ENCODE results near the gene TRIP12. TPM values are rescaled to one million over a fixed set of nuclear protein-coding genes. Genes with fewer than 3 reads are reported as not detected.
A peak's percentile ranks its signal among the peaks of the same experiment; 100 is the strongest.

The TRIP12 gene
- total and polyA plus RNA-seq, 2 of the 13 experiments (the other 11 are each of a cell fraction or from before 2014, with no cell fraction given) = 72.1 to 153 TPM

GRCh38 chr2:229922449-229923386, 909 bp upstream of the TRIP12 start, which contains the start of gene FBXO36 (continued):
- TF ChIP-seq RERE (CRISPR knock-in tag; IDR thresholded peaks at IDR 0.05; ENCODE audit: low read depth) (no peak), PHF21A (CRISPR knock-in tag; IDR thresholded peaks at IDR 0.05) (no peak; the same call in 1 of the 2 replicates), ZNF17 (CRISPR knock-in tag; IDR thresholded peaks at IDR 0.05) (no peak), PITX1 (CRISPR knock-in tag; IDR thresholded peaks at IDR 0.05) (peak; percentile 48; the same call in 1 of the 2 replicates), ZNF230 (CRISPR knock-in tag; IDR thresholded peaks at IDR 0.05) (peak; percentile 56), NFE2L2 (IDR thresholded peaks at IDR 0.05; ENCODE audit: low read length) (no peak), ZNF350 (CRISPR knock-in tag; IDR thresholded peaks at IDR 0.05; ENCODE audit: borderline replicate concordance, low read depth) (peak; percentile 89; the same call in 1 of the 2 replicates), RCOR2 (CRISPR knock-in tag; IDR thresholded peaks at IDR 0.05) (0 out of 2 replicates have a peak, but pooled peaks have one; percentile 8), ZNF598 (CRISPR knock-in tag; IDR thresholded peaks at IDR 0.05; ENCODE audit: borderline replicate concordance) (peak; percentile 44; the same call in 1 of the 2 replicates), ZBTB8A (CRISPR knock-in tag; IDR thresholded peaks at IDR 0.05; ENCODE audit: borderline replicate concordance, low read depth) (no peak; the same call in 1 of the 2 replicates), CCAR2 (optimal IDR thresholded peaks at IDR 0.05; ENCODE audit: low read depth, low read length) (no peak), ZFX (CRISPR knock-in tag; IDR thresholded peaks at IDR 0.05; ENCODE audit: low read depth) (peak; percentile 94)
- TF ChIP-seq, protein P1, sequence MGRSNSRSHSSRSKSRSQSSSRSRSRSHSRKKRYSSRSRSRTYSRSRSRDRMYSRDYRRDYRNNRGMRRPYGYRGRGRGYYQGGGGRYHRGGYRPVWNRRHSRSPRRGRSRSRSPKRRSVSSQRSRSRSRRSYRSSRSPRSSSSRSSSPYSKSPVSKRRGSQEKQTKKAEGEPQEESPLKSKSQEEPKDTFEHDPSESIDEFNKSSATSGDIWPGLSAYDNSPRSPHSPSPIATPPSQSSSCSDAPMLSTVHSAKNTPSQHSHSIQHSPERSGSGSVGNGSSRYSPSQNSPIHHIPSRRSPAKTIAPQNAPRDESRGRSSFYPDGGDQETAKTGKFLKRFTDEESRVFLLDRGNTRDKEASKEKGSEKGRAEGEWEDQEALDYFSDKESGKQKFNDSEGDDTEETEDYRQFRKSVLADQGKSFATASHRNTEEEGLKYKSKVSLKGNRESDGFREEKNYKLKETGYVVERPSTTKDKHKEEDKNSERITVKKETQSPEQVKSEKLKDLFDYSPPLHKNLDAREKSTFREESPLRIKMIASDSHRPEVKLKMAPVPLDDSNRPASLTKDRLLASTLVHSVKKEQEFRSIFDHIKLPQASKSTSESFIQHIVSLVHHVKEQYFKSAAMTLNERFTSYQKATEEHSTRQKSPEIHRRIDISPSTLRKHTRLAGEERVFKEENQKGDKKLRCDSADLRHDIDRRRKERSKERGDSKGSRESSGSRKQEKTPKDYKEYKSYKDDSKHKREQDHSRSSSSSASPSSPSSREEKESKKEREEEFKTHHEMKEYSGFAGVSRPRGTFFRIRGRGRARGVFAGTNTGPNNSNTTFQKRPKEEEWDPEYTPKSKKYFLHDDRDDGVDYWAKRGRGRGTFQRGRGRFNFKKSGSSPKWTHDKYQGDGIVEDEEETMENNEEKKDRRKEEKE (IDR thresholded peaks at IDR 0.05) = no peak
- TF ChIP-seq, protein P2, sequence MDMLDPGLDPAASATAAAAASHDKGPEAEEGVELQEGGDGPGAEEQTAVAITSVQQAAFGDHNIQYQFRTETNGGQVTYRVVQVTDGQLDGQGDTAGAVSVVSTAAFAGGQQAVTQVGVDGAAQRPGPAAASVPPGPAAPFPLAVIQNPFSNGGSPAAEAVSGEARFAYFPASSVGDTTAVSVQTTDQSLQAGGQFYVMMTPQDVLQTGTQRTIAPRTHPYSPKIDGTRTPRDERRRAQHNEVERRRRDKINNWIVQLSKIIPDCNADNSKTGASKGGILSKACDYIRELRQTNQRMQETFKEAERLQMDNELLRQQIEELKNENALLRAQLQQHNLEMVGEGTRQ (IDR thresholded peaks at IDR 0.05; ENCODE audit: low read depth, low read length) = no peak
- TF ChIP-seq, protein P2 (CRISPR knock-in tag; IDR thresholded peaks at IDR 0.05; ENCODE audit: borderline replicate concordance) = no peak
- TF ChIP-seq, protein P3, sequence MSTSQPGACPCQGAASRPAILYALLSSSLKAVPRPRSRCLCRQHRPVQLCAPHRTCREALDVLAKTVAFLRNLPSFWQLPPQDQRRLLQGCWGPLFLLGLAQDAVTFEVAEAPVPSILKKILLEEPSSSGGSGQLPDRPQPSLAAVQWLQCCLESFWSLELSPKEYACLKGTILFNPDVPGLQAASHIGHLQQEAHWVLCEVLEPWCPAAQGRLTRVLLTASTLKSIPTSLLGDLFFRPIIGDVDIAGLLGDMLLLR (CRISPR knock-in tag; IDR thresholded peaks at IDR 0.05) = peak; percentile 68; the same call in 1 of the 2 replicates
